Motor neuron (in vitro differentiated cells): ENCODE results near the gene DAB1. TPM values are rescaled to one million over a fixed set of nuclear protein-coding genes. Genes with fewer than 3 reads are reported as not detected.
"Not testable (repeated sequence)": the region's sequence is repeated elsewhere in the genome, so short reads cannot be mapped to it uniquely, and the experiment has no call there.

Source experiments
- ATAC-seq, 8 experiments: fragments of 200-7000 bp; cut with Tn5 transposase; replicated peaks in 6 of 8; 2 replicates each; pipeline ENCODE4 v1.8.0; 2021; ENCODE audit warnings: mild to moderate bottlenecking in 8 of 8, moderate library complexity in 8 of 8
- H3K27ac ChIP-seq, 2 donors: fragments of 250-450 bp; sonication (Bioruptor Pico); 2 replicates each; pipeline ENCODE4 v1.9.0; 2021; ENCODE audit warnings: antibody characterized with exemption in 2 of 2, mild to moderate bottlenecking in 2 of 2, moderate library complexity in 1 of 2
- H3K4me1 ChIP-seq, 2 donors: fragments of 250-450 bp; sonication (Bioruptor Pico); replicated peaks in 1 of 2; 2 replicates each; pipeline ENCODE4 v1.6.1; 2021; ENCODE audit warnings: antibody characterized with exemption in 2 of 2, mild to moderate bottlenecking in 2 of 2, moderate library complexity in 1 of 2
- H3K4me3 ChIP-seq, 5 donors: fragments of 250-450 bp; sonication (Bioruptor Pico); 2 replicates each; pipeline ENCODE4 v1.9.0; 2021; ENCODE audit warnings: antibody characterized with exemption in 5 of 5, mild to moderate bottlenecking in 5 of 5, moderate library complexity in 4 of 5
- WGBS, 10 experiments: fragments of 450-650 bp; shearing (Covaris generic); methylation state at CpG; one replicate each; pipeline ENCODE4 v1.0.0; 2022; 5-methylcytosine and 5-hydroxymethylcytosine counted together
- in situ Hi-C, 9 experiments: fragments of 400-800 bp; cut with MboI; loops; one replicate each; pipeline ENCODE4 v1.15.0; 2021; ENCODE audit warnings: low sequenced_read_pairs in 9 of 9, low pct_unique_long_range_greater_than_20kb in 2 of 9; ENCODE audit not compliant: unreplicated experiment in 9 of 9
- total RNA-seq, 8 experiments: library from RNA; unstranded; fragments of 300-600 nt; gene quantifications; 2 replicates each; pipeline versions ENCODE4 v1.2.3 to v1.2.4, GENCODE V29; 2022

Gene DAB1
- total RNA-seq, 8 experiments from 2014 or later, result 1.4 to 38.4 (median 13.2) TPM

- in situ Hi-C loops, result loop anchor here in 1 of 9 experiments (25.0 kb wide), 1 partner anchor 787 kb away; no protein-coding TSS in a partner anchor
- no peak overlapping the region for H3K4me3 ChIP-seq
- ATAC-seq, result no peak
- H3K27ac ChIP-seq, result no peak overlapping the region
- 74 to 100% (median 90%) methylated on average over 1 to 3 of the region's 3 CpGs; no CpG with 5 or more reads in 1 of the 10 experiments for WGBS, 10 experiments
- peaks cover 26 to 39% of the 10 kb centered on the region in 2 donors for H3K4me1 ChIP-seq
Measured at GRCh38 chr1:57250021-57250420, 173.8 kb downstream of the DAB1 start.

- no peak overlapping the region for H3K27ac ChIP-seq
- H3K4me1 ChIP-seq, result peaks cover 26 to 36% of the 10 kb centered on the region in 2 donors
- 0 to 80% (median 20%) methylated on average over 1 to 2 of the region's 2 CpGs; no CpG with 5 or more reads in 2 of the 10 experiments for WGBS, 10 experiments
- in situ Hi-C loops, result no loop called here
- H3K4me3 ChIP-seq, result no peak overlapping the region
- ATAC-seq, result no peak
Measured at GRCh38 chr1:57249511-57249910, 174.3 kb downstream of the DAB1 start.

- ATAC-seq, result no peak
- Histone ChIP-seq H3K4me3 (no peak overlapping the region), H3K27ac (no peak overlapping the region), H3K4me1 (peaks cover 20 to 29% of the 10 kb centered on the region in 2 donors)
- 49 to 94% (median 80%) methylated on average over 1 to 3 of the region's 3 CpGs; no CpG with 5 or more reads in 2 of the 10 experiments for whole genome bisulfite sequencing, 10 experiments
- in situ Hi-C loops, result no loop called here
Measured at GRCh38 chr1:57248830-57249229, 175.0 kb downstream of the DAB1 start.

GRCh38 chr1:57238233-57238781 lies 185.6 kb downstream of the DAB1 start:
- Histone ChIP-seq H3K4me1 (peaks cover 4 to 24% of the 10 kb centered on the region in 2 donors), H3K4me3 (no peak overlapping the region), H3K27ac (no peak overlapping the region)
- WGBS, 10 experiments, result 21 to 100% (median 93%) methylated on average over 1 to 3 of the region's 3 CpGs; no CpG with 5 or more reads in 1 of the 10 experiments
- peak in 4 of 8 experiments; percentile 27 to 88 (median 70) for ATAC-seq
- in situ Hi-C loops, result no loop called here

GRCh38 chr1:57235730-57236510 lies 187.9 kb downstream of the DAB1 start:
- ATAC-seq, result peak in 3 of 8 experiments; percentile 35 to 70 (median 41)
- peaks cover 4 to 16% of the 10 kb centered on the region in 2 donors for H3K4me1 ChIP-seq
- 66 to 100% (median 74%) methylated on average over 2 to 10 of the region's 10 CpGs for WGBS, 10 experiments
- in situ Hi-C loops, result no loop called here
- H3K4me3 ChIP-seq, result no peak overlapping the region
- H3K27ac ChIP-seq, result no peak overlapping the region

- H3K4me1 ChIP-seq, result peaks cover 4 to 7% of the 10 kb centered on the region in 2 donors
- no peak for ATAC-seq
- H3K27ac ChIP-seq, result no peak overlapping the region
- no peak overlapping the region for H3K4me3 ChIP-seq
- in situ Hi-C loops, result no loop called here
Measured at GRCh38 chr1:57234459-57234858, 189.4 kb downstream of the DAB1 start.

- in situ Hi-C loops, result no loop called here
- no peak overlapping the region for H3K27ac ChIP-seq
- H3K4me1 ChIP-seq, result peaks cover 4 to 7% of the 10 kb centered on the region in 2 donors
- no peak for ATAC-seq
- WGBS, 10 experiments, result 14 to 100% (median 81%) methylated on average over 1 to 3 of the region's 3 CpGs
- H3K4me3 ChIP-seq, result no peak overlapping the region
Measured at GRCh38 chr1:57232500-57232899, 191.4 kb downstream of the DAB1 start.

- Histone ChIP-seq H3K4me1 (no peaks in the 10 kb centered on the region), H3K27ac (no peak overlapping the region), H3K4me3 (no peak overlapping the region)
- in situ Hi-C loops, result no loop called here
- WGBS, 10 experiments, result 46 to 95% (median 78%) methylated on average over 1 to 2 of the region's 2 CpGs; no CpG with 5 or more reads in 1 of the 10 experiments
- no peak for ATAC-seq
Measured at GRCh38 chr1:57229998-57230397, 193.9 kb downstream of the DAB1 start.

GRCh38 chr1:57229076-57229475 lies 194.8 kb downstream of the DAB1 start:
- Histone ChIP-seq H3K4me1 (no peaks in the 10 kb centered on the region), H3K4me3 (no peak overlapping the region), H3K27ac (no peak overlapping the region)
- in situ Hi-C loops, result no loop called here
- WGBS, 10 experiments, result 43 to 100% (median 85%) methylated on average over 2 to 4 of the region's 4 CpGs; no CpG with 5 or more reads in 2 of the 10 experiments
- ATAC-seq, result no peak

GRCh38 chr1:57222801-57223200 lies 201.1 kb downstream of the DAB1 start:
- Histone ChIP-seq H3K4me3 (no peak overlapping the region), H3K27ac (no peak overlapping the region), H3K4me1 (peaks cover 3 to 6% of the 10 kb centered on the region in 2 donors)
- 36 to 100% (median 85%) methylated on average over 1 to 3 of the region's 3 CpGs; no CpG with 5 or more reads in 3 of the 10 experiments for WGBS, 10 experiments
- in situ Hi-C loops, result no loop called here
- no peak for ATAC-seq

- no peak overlapping the region for H3K4me3 ChIP-seq
- H3K27ac ChIP-seq, result no peak overlapping the region
- peaks cover 3 to 6% of the 10 kb centered on the region in 2 donors for H3K4me1 ChIP-seq
- in situ Hi-C loops, result no loop called here
- no peak for ATAC-seq
Measured at GRCh38 chr1:57222307-57222706, 201.6 kb downstream of the DAB1 start.

- in situ Hi-C loops, H3K4me1 ChIP-seq, H3K27ac ChIP-seq, ATAC-seq, H3K4me3 ChIP-seq: not testable (repeated sequence)
- WGBS, 10 experiments, result 0% methylated on average over 1 of the region's 2 CpGs; no CpG with 5 or more reads in 9 of the 10 experiments
Measured at GRCh38 chr1:57220905-57221304, 203.0 kb downstream of the DAB1 start.

GRCh38 chr1:57218487-57219079 lies 205.3 kb downstream of the DAB1 start:
- ATAC-seq, result peak in 5 of 8 experiments; percentile 53 to 88 (median 82)
- no peak overlapping the region for H3K4me3 ChIP-seq
- H3K4me1 ChIP-seq, result peaks cover 15% of the 10 kb centered on the region in 2 donors
- in situ Hi-C loops, result no loop called here
- no peak overlapping the region for H3K27ac ChIP-seq
- 28 to 87% (median 69%) methylated on average over 1 to 6 of the region's 6 CpGs; no CpG with 5 or more reads in 1 of the 10 experiments for WGBS, 10 experiments
